A549 (cell line): ENCODE results near the gene RGS10. TPM values are rescaled to one million over a fixed set of nuclear protein-coding genes. Genes with fewer than 3 reads are reported as not detected.

Experiments
- ATAC-seq, 2 experiments: fragments of 200-7000 bp in 1 of 2; fragments of >200 bp in 1 of 2; cut with Nextera tagmentation in 1 of 2; cut with Tn5 transposase in 1 of 2; 3 replicates each; pipeline versions ENCODE4 v1.8.0 to v1.9.1; 2018 to 2020; ENCODE audit warnings: mild to moderate bottlenecking in 1 of 2, moderate library complexity in 1 of 2
- CTCF ChIA-PET: fragments of 300-600 bp; sonication (Branson Sonifier 250); formaldehyde crosslinking; extraction: SDS; loops from one replicate; lab custom pipeline; 2021; ENCODE audit warnings: antibody characterized with exemption, inconsistent platforms; lab: Yijun Ruan, JAX
- POLR2A ChIA-PET: fragments of 350-600 bp; formaldehyde crosslinking; extraction: SDS; loops from one replicate; lab custom pipeline; 2021; ENCODE audit warnings: antibody characterized with exemption, inconsistent platforms; lab: Yijun Ruan, JAX
- DNase-seq, 2 experiments: peaks; one replicate each; pipeline versions ENCODE4 v3.0.0 to v3.0.0-alpha.2; 2011 to 2016; ENCODE audit warnings: low read depth in 1 of 2, low spot score in 1 of 2
- FAIRE-seq: peaks from 2 replicates; lab custom pipeline; 2011; peaks lifted over from hg19 to GRCh38; lab: Jason Lieb, UNC
- H3K27ac ChIP-seq, 2 experiments: fragments of >200 bp; sonication (Bioruptor Twin); formaldehyde crosslinking; 3 replicates each; pipeline ENCODE4 v1.5.1; 2016 to 2017
- H3K4me1 ChIP-seq: fragments of >200 bp; sonication (Bioruptor Twin); formaldehyde crosslinking; 3 replicates; pipeline ENCODE4 v1.6.1; 2016
- H3K4me2 ChIP-seq: fragments of >200 bp; sonication (Bioruptor Twin); formaldehyde crosslinking; 3 replicates; pipeline ENCODE4 v1.6.1; 2016
- H3K4me3 ChIP-seq: fragments of >200 bp; sonication (Bioruptor Twin); formaldehyde crosslinking; 3 replicates; pipeline ENCODE4 v1.5.1; 2016
- H3K9me3 ChIP-seq: fragments of >200 bp; sonication (Bioruptor Twin); formaldehyde crosslinking; 3 replicates; pipeline ENCODE4 v1.6.1; 2016
- CEBPB ChIP-seq, 2 experiments: fragments of >200 bp in 1 of 2; sonication (Bioruptor Twin) in 1 of 2; formaldehyde crosslinking in 1 of 2; IDR thresholded peaks; 2 replicates each; pipeline ENCODE4 v1.6.1; 2012 to 2016
- CHD2 ChIP-seq: fragments of 150-350 bp; IDR thresholded peaks from 2 replicates; pipeline ENCODE4 v1.6.1; 2014; ENCODE audit warnings: low read length; ENCODE audit not compliant: partially characterized antibody
- FOSL2 ChIP-seq, 2 experiments: fragments of 450-650 bp in 1 of 2; fragments of >200 bp in 1 of 2; sonication (Bioruptor Twin) in 1 of 2; formaldehyde crosslinking; IDR thresholded peaks; 2 replicates each; pipeline versions ENCODE4 v1.5.0 to v1.6.1; 2016 to 2020; ENCODE audit warnings: mild to moderate bottlenecking in 1 of 2, moderate library complexity in 1 of 2
- FOXS1 ChIP-seq: fragments of 250-450 bp; sonication (Bioruptor Pico); IDR thresholded peaks from 2 replicates; pipeline ENCODE4 v1.5.0; 2020; ENCODE audit warnings: mild to moderate bottlenecking, moderate library complexity
- GATA3 ChIP-seq: IDR thresholded peaks from 2 replicates; pipeline ENCODE4 v1.6.1; 2012; ENCODE audit warnings: borderline replicate concordance
- HDAC2 ChIP-seq: fragments of 200-600 bp; sonication (generic); IDR thresholded peaks from 2 replicates; pipeline ENCODE4 v1.6.1; 2016
- HOXA7 ChIP-seq: fragments of 250-450 bp; sonication (Bioruptor Pico); IDR thresholded peaks from 2 replicates; pipeline ENCODE4 v1.5.0; 2020; ENCODE audit warnings: mild to moderate bottlenecking, moderate library complexity
- HOXB13 ChIP-seq: fragments of 250-450 bp; sonication (Bioruptor Pico); IDR thresholded peaks from 2 replicates; pipeline ENCODE4 v1.5.0; 2020; ENCODE audit warnings: low read depth, mild to moderate bottlenecking, moderate library complexity
- JUN ChIP-seq, 2 experiments: fragments of >200 bp; sonication (Bioruptor Twin); formaldehyde crosslinking; IDR thresholded peaks; 2 replicates in 1 of 2; 3 replicates in 1 of 2; pipeline ENCODE4 v1.6.1; 2016 to 2017
- JUNB ChIP-seq: fragments of >200 bp; sonication (Bioruptor Twin); formaldehyde crosslinking; IDR thresholded peaks from 2 replicates; pipeline ENCODE4 v1.6.1; 2016
- KDM5A ChIP-seq: fragments of 200-600 bp; sonication (generic); IDR thresholded peaks from 2 replicates; pipeline ENCODE4 v1.6.1; 2016; ENCODE audit warnings: antibody characterized with exemption, mild to moderate bottlenecking
- MAFK ChIP-seq: fragments of 450-650 bp; IDR thresholded peaks from 2 replicates; pipeline ENCODE4 v1.6.1; 2014; ENCODE audit not compliant: partially characterized antibody
- MAZ ChIP-seq: fragments of 150-350 bp; IDR thresholded peaks from 2 replicates; pipeline ENCODE4 v1.6.1; 2014; ENCODE audit warnings: antibody characterized with exemption, low read depth, low read length, borderline replicate concordance
- MYC ChIP-seq: IDR thresholded peaks from 2 replicates; pipeline ENCODE4 v1.6.1; 2012; ENCODE audit warnings: mild to moderate bottlenecking, inconsistent platforms, low read length, improper control_type of control experiment, borderline replicate concordance
- NFE2L2 ChIP-seq: fragments of 150-350 bp; conservative IDR thresholded peaks from 2 replicates; pipeline ENCODE4 v1.6.1; 2014; ENCODE audit warnings: low read length
- NPAS2 ChIP-seq: fragments of 250-450 bp; sonication (Bioruptor Pico); IDR thresholded peaks from 2 replicates; pipeline ENCODE4 v1.8.0; 2022; ENCODE audit warnings: mild to moderate bottlenecking, moderate library complexity, borderline replicate concordance
- NR3C1 ChIP-seq: fragments of >200 bp; sonication (Bioruptor Twin); formaldehyde crosslinking; IDR thresholded peaks from 3 replicates; pipeline ENCODE4 v1.6.1; 2017
- POLR2A ChIP-seq: IDR thresholded peaks from 2 replicates; pipeline ENCODE4 v1.6.1; 2012; ENCODE audit warnings: mild to moderate bottlenecking, low read length
- POLR2AphosphoS2 ChIP-seq: conservative IDR thresholded peaks from 2 replicates; pipeline ENCODE4 v1.6.1; 2012; ENCODE audit warnings: low read length, improper control_type of control experiment, inconsistent platforms
- RCOR1 ChIP-seq: fragments of 150-350 bp; IDR thresholded peaks from 2 replicates; pipeline ENCODE4 v1.6.1; 2014; ENCODE audit warnings: antibody characterized with exemption, low read length, low read depth
- RNF2 ChIP-seq: fragments of 200-600 bp; sonication (generic); IDR thresholded peaks from 2 replicates; pipeline ENCODE4 v1.6.1; 2016; ENCODE audit warnings: low read depth, mild to moderate bottlenecking, antibody characterized with exemption, moderate library complexity, borderline replicate concordance
- TP53 ChIP-seq: fragments of 250-450 bp; sonication (Bioruptor Pico); IDR thresholded peaks from 2 replicates; pipeline ENCODE4 v1.5.0; 2021; ENCODE audit warnings: mild to moderate bottlenecking, moderate library complexity
- ZC3H11A ChIP-seq: fragments of 450-650 bp; IDR thresholded peaks from 2 replicates; pipeline ENCODE4 v1.6.1; 2014; ENCODE audit warnings: antibody characterized with exemption, mild to moderate bottlenecking
- ZNF302 ChIP-seq: fragments of 250-450 bp; sonication (Bioruptor Pico); IDR thresholded peaks from 2 replicates; pipeline ENCODE4 v1.9.0; 2021; ENCODE audit warnings: inconsistent platforms, mild to moderate bottlenecking, moderate library complexity
- WGBS: methylation state at CpG from one replicate; pipeline ENCODE4 v1.1.6; 2017; ENCODE audit errors: missing lambda C conversion rate; 5-methylcytosine and 5-hydroxymethylcytosine counted together
- polyA plus RNA-seq, 4 experiments: library from polyadenylated mRNA; depleted of rRNA in 3 of 4; stranded (reverse); fragments of >200 nt; fragmentation: RNase III in 1 of 4; extraction: RNeasy Plus Mini Kit Qiagen cat#74134 plus additional on column Dnase treatment in 1 of 4; gene quantifications; 2 replicates in 3 of 4; 3 replicates in 1 of 4; pipeline ENCODE4 v1.2.3, GENCODE V29; 2011 to 2017
- TF ChIP-seq, protein P1 (sequence below): IDR thresholded peaks from 2 replicates; pipeline ENCODE4 v1.6.1; 2012
- TF ChIP-seq, protein P2 (sequence below): fragments of 150-350 bp; IDR thresholded peaks from 2 replicates; pipeline ENCODE4 v1.6.1; 2014; ENCODE audit warnings: low read depth, mild to moderate bottlenecking, low read length
- TF ChIP-seq, protein P3 (sequence below): fragments of >200 bp; sonication (Bioruptor Twin); formaldehyde crosslinking; IDR thresholded peaks from 2 replicates; pipeline ENCODE4 v1.6.1; 2016

RGS10 gene
- polyA plus RNA-seq, 2 of the 4 experiments (the other 2 are of a cell fraction), result 39.7 to 46.4 TPM

DNA sequence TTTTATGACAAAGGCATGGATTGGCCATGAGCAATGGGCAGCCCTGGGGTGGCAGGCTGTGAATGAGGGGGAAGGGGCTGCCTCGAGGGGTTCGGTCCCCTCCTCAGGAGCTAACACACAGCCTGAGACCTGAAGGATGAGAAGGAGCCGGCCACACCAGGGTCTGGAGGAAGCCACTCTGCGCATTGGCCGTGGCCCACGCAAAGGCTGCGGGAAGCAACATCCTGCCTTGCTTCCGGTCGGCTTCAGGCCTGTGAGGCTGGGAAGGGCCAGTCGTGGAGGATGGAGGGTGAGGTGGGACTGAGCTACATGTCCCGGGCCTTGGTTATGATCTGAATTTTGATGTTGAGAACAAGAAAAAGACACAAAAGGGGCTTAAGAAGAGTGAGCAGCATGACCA, 49.4 kb downstream of the RGS10 start:
- 81% methylated on average over 9 of the region's 11 CpGs for WGBS
- FAIRE-seq, result no peak

DNA sequence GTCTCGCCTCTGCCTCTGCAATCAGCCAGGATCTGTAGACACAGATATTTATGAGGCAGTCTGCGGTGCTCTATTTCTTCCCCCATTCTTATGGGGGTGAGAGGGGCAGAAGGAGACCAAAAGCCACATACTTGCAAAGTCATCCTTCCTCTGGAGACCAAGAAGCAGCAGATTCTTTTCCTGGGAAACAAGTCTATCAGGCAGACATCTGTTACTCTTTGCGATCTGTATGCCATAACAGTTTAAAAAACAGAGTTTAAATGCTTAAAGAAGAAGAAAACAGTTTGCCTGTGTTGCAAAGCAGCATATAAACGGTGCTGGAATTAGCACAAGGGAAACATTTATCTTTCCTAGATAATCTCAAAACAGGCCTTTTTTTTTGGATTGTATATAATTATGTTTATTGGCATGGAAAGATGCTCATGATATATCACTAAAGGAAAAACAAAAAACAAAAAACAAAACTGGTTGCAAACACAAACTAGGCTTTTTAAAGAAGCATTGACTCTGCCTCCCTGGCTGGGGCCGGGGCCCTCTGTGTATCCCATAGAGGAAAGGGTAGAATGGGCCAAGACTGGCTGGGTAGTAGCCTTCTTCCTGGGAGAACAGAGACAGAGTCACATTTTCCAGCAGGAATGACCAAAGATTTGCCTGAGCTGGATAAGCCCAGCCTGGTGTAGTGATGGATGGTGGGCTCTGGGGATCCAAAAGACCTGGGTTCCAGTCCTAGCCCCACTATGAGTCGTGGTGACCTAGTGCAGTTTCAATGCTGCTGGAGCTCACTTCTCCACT, 50.4 kb downstream of the RGS10 start:
- DNase-seq, result no peak
- no peak overlapping the region for H3K4me3 ChIP-seq
- H3K27ac ChIP-seq, result no peak overlapping the region
- H3K4me2 ChIP-seq, result no peak overlapping the region
- TF ChIP-seq CHD2 (no peak), JUN (IDR thresholded peaks at IDR 0.05) (no peak), HDAC2 (no peak), MAZ (no peak), NFE2L2 (no peak), HOXA7 (CRISPR knock-in tag) (no peak)
- FAIRE-seq, result no peak
- WGBS, result 79% methylated on average over 6 of the region's 6 CpGs
- H3K9me3 ChIP-seq, result no peaks in the 10 kb centered on the region
- POLR2A ChIA-PET, result no interaction called here
- peaks cover 18% of the 10 kb centered on the region for H3K4me1 ChIP-seq
- no peak for ATAC-seq
- CTCF ChIA-PET, result interaction anchor here (0.9 to 11.1 kb wide), 3 partner anchors 47 to 293 kb away, joined by 3 to 107 read pairs (median 14); partner anchors contain the start of gene GRK5

More for the DNA sequence above, 49.4 kb downstream of the RGS10 start:
- ATAC-seq (no peak), DNase-seq (no peak)
- POLR2A ChIA-PET, result interaction anchor here (0.7 kb wide), 1 partner anchor 83 kb away, joined by 5 read pairs; no protein-coding TSS in a partner anchor
- Histone ChIP-seq H3K4me2 (no peak overlapping the region), H3K4me3 (no peak overlapping the region), H3K9me3 (no peaks in the 10 kb centered on the region), H3K4me1 (peaks cover 18% of the 10 kb centered on the region), H3K27ac (no peak overlapping the region)
- CTCF ChIA-PET, result interaction anchor here (0.9 to 11.1 kb wide), 4 partner anchors 48 to 294 kb away, joined by 3 to 107 read pairs (median 9); partner anchors contain the start of gene GRK5
- TF ChIP-seq ZC3H11A (no peak), TP53 (no peak), JUNB (no peak), NR3C1 (no peak), MYC (no peak), GATA3 (no peak), POLR2A (no peak)
- TF ChIP-seq, protein P1, sequence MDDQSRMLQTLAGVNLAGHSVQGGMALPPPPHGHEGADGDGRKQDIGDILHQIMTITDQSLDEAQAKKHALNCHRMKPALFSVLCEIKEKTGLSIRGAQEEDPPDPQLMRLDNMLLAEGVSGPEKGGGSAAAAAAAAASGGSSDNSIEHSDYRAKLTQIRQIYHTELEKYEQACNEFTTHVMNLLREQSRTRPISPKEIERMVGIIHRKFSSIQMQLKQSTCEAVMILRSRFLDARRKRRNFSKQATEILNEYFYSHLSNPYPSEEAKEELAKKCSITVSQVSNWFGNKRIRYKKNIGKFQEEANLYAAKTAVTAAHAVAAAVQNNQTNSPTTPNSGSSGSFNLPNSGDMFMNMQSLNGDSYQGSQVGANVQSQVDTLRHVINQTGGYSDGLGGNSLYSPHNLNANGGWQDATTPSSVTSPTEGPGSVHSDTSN, result no peak

DNA sequence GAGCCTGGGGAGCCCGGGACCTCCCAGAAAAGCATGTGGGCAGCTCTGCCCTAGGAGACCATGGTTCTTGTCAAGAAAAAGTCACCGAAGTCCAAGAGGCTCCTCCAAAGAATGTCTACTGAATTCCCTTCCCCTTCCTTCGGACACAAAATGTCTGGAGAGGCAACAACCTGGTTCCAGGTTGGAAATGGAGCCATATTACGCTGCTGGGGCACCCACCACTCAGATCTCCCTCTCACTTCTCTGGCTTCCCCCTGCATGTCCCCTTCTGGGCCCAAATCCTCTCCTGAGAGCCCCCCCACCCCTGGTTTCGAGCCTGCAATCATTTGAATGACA, 52.6 kb downstream of the RGS10 start:
- peak overlapping the region; percentile 95 for H3K4me2 ChIP-seq
- 36% methylated on average over 5 of the region's 5 CpGs for WGBS
- peak in 1 of 2 experiments; percentile 29; a peak in 4 of 6 replicates for ATAC-seq
- H3K4me3 ChIP-seq, result peak overlapping the region; percentile 49
- peaks cover 22% of the 10 kb centered on the region for H3K4me1 ChIP-seq
- POLR2A ChIA-PET, result interaction anchor here (0.6 to 1.0 kb wide), 2 partner anchors 107 to 291 kb away, joined by 3 to 5 read pairs; partner anchors contain the start of gene TIAL1
- no peaks in the 10 kb centered on the region for H3K9me3 ChIP-seq
- peak overlapping the region; percentile 80 to 84 for H3K27ac ChIP-seq
- FAIRE-seq, result no peak
- no peak for DNase-seq
- CTCF ChIA-PET, result interaction anchor here (0.6 to 11.1 kb wide), 29 partner anchors 9 to 553 kb away, joined by 3 to 107 read pairs (median 5); partner anchors contain the start of genes GRK5 and RGS10
- TF ChIP-seq, protein P1, result no peak
- TF ChIP-seq HOXB13 (no peak), MAFK (no peak), NPAS2 (CRISPR knock-in tag) (no peak), CHD2 (no peak), RCOR1 (no peak), RNF2 (no peak), POLR2AphosphoS2 (no peak), FOSL2 (IDR thresholded peaks at IDR 0.05) (no peak), FOSL2 (CRISPR knock-in tag; IDR thresholded peaks at IDR 0.05) (no peak), KDM5A (no peak), ZNF302 (CRISPR knock-in tag) (no peak), CEBPB (IDR thresholded peaks at IDR 0.05) (no peak), FOXS1 (no peak), JUN (IDR thresholded peaks at IDR 0.05) (no peak)
- TF ChIP-seq, protein P2, sequence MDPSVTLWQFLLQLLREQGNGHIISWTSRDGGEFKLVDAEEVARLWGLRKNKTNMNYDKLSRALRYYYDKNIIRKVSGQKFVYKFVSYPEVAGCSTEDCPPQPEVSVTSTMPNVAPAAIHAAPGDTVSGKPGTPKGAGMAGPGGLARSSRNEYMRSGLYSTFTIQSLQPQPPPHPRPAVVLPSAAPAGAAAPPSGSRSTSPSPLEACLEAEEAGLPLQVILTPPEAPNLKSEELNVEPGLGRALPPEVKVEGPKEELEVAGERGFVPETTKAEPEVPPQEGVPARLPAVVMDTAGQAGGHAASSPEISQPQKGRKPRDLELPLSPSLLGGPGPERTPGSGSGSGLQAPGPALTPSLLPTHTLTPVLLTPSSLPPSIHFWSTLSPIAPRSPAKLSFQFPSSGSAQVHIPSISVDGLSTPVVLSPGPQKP, result no peak
- TF ChIP-seq, protein P3, sequence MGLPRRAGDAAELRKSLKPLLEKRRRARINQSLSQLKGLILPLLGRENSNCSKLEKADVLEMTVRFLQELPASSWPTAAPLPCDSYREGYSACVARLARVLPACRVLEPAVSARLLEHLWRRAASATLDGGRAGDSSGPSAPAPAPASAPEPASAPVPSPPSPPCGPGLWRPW, result no peak
- TF ChIP-seq, all 56 proteins: peak for 0
